ENCODE results near the gene NOTCH2.

GRCh38 chr1:119917304-119918055, 152.0 kb downstream of the NOTCH2 start:
- TF ChIP-seq CTCF (conservative IDR thresholded peaks at IDR 0.05; ENCODE audit: low read depth, low read length), result no peak
- no peak for TF ChIP-seq EZH2 (IDR thresholded peaks at IDR 0.05; ENCODE audit: borderline replicate concordance, low read depth, low read length, poor library complexity, severe bottlenecking)
